Kidney (tissue), 14 donors: ENCODE data around the gene TTC7B. TPM values are rescaled to one million over a fixed set of nuclear protein-coding genes. Genes with fewer than 3 reads are reported as not detected.

Experiments
- DNase-seq, 5 donors: peaks; one replicate each; pipeline ENCODE4 v3.0.0-alpha.2; 2013 to 2020
- FAIRE-seq: peaks from 2 replicates; lab custom pipeline; 2012; peaks lifted over from hg19 to GRCh38; lab: Jason Lieb, UNC
- H3K27ac ChIP-seq, 2 donors: one replicate each; pipeline ENCODE4 v1.7.0; 2013; ENCODE audit warnings: low read depth in 2 of 2, low read length in 2 of 2, inconsistent platforms in 1 of 2
- H3K27me3 ChIP-seq: one replicate; pipeline ENCODE4 v1.7.1; 2013; ENCODE audit warnings: low read length, inconsistent platforms; ENCODE audit not compliant: control insufficient read depth, insufficient read depth
- H3K36me3 ChIP-seq, 3 donors: one replicate each; pipeline versions ENCODE4 v1.7.0 to v1.7.1; 2013; ENCODE audit warnings: low read length in 3 of 3, control low read depth in 1 of 3, inconsistent platforms in 1 of 3; ENCODE audit not compliant: insufficient read depth in 3 of 3, control insufficient read depth in 2 of 3
- H3K4me1 ChIP-seq, 3 donors: one replicate each; pipeline versions ENCODE4 v1.7.0 to v1.7.1; 2013; ENCODE audit warnings: low read length in 3 of 3, inconsistent platforms in 1 of 3, low read depth in 1 of 3; ENCODE audit not compliant: control insufficient read depth in 2 of 3, insufficient read depth in 2 of 3
- H3K4me3 ChIP-seq, 3 donors: one replicate each; pipeline versions ENCODE4 v1.7.0 to v1.8.1; 2013; ENCODE audit warnings: low read length in 3 of 3, control low read depth in 1 of 3, inconsistent platforms in 1 of 3
- H3K9ac ChIP-seq, 3 donors: one replicate each; pipeline versions ENCODE4 v1.7.0 to v1.7.1; 2013; ENCODE audit warnings: low read length in 3 of 3, control low read depth in 1 of 3, inconsistent platforms in 1 of 3
- H3K9me3 ChIP-seq, 3 donors: one replicate each; pipeline versions ENCODE4 v1.7.0 to v1.7.1; 2013; ENCODE audit warnings: low read length in 3 of 3, control low read depth in 1 of 3, inconsistent platforms in 1 of 3; ENCODE audit not compliant: control insufficient read depth in 2 of 3, insufficient read depth in 1 of 3
- CTCF ChIP-seq: IDR thresholded peaks from 3 replicates; pipeline ENCODE4 v1.5.1; 2012; ENCODE audit warnings: mild to moderate bottlenecking, moderate library complexity, borderline replicate concordance; ENCODE audit not compliant: insufficient read depth; ENCODE audit errors: extremely low read depth
- intact Hi-C: fragments of 100-400 bp; cut with DNase I; formaldehyde crosslinking; loops from one replicate; pipeline ENCODE4 v1.11.1; 2022
- polyA plus RNA-seq: library from polyadenylated mRNA; stranded (reverse); fragments of 350-450 nt; fragmentation: Illumina TruSeq; extraction: RNeasy Lipid Tissue Mini Kit (QIAGEN cat#74804); gene quantifications from one replicate; pipeline ENCODE4 v1.2.3, GENCODE V29; 2014; ENCODE audit warnings: low read depth, low replicate concordance; ENCODE audit not compliant: insufficient read depth
- total RNA-seq: library from RNA; stranded (reverse); fragmentation: NEBNext Ultra II Directional; extraction: Animal tissue kit (Norgen Biotek cat#: 25700); gene quantifications from one replicate; pipeline ENCODE4 v1.2.1, GENCODE V29; 2021
- donor health status: control.
- donor health status: control.
- donor health status: control.
- donor health status: control.
- donor health status: control.
- donor health status: DM: yes; HTN: yes; CAD: no.
- donor health status: Normal renal cell carcinoma (clear cell type).

The TTC7B gene
- total and polyA plus RNA-seq, 2 donors from 2014 or later, result 23.4 to 48.3 TPM

GRCh38 chr14:90820958-90821357 lies 4.7 kb upstream of the TTC7B start:
- Histone ChIP-seq H3K4me3 (no peak overlapping the region), H3K4me1 (peaks cover 0 to 5% (median 0%) of the 10 kb centered on the region in 3 donors), H3K36me3 (no peaks in the 10 kb centered on the region), H3K9me3 (peaks cover 0 to 12% (median 0%) of the 10 kb centered on the region in 3 donors), H3K27ac (no peak overlapping the region), H3K27me3 (no peaks in the 10 kb centered on the region), H3K9ac (no peak overlapping the region)
- DNase-seq (no peak), FAIRE-seq (no peak)
- intact Hi-C loops, result no loop called here
- no peak for TF ChIP-seq CTCF

- DNase-seq (peak in 2 of 5 donors; percentile 73 to 74), FAIRE-seq (no peak)
- no peaks in the 10 kb centered on the region for H3K27me3 ChIP-seq
- intact Hi-C loops, result no loop called here
- H3K4me3 ChIP-seq, result no peak overlapping the region
- peaks cover 0 to 12% (median 0%) of the 10 kb centered on the region in 3 donors for H3K9me3 ChIP-seq
- TF ChIP-seq CTCF, result no peak
- H3K36me3 ChIP-seq, result no peaks in the 10 kb centered on the region
- peaks cover 0 to 6% (median 4%) of the 10 kb centered on the region in 3 donors for H3K4me1 ChIP-seq
- H3K27ac ChIP-seq, result no peak overlapping the region
- no peak overlapping the region for H3K9ac ChIP-seq
These were observed 3.6 kb upstream of the TTC7B start for GRCh38 chr14:90819734-90820393.

- TF ChIP-seq CTCF, result no peak
- Histone ChIP-seq H3K9ac (no peak overlapping the region), H3K36me3 (no peaks in the 10 kb centered on the region), H3K4me3 (no peak overlapping the region), H3K4me1 (peaks cover 0 to 10% (median 9%) of the 10 kb centered on the region in 3 donors), H3K9me3 (peaks cover 0 to 6% (median 0%) of the 10 kb centered on the region in 3 donors), H3K27me3 (no peaks in the 10 kb centered on the region), H3K27ac (peak overlapping the region in 1 of 2 donors; percentile 23)
- intact Hi-C loops, result no loop called here
- no peak for FAIRE-seq
- DNase-seq, result no peak
These were observed 2.5 kb upstream of the TTC7B start for GRCh38 chr14:90818715-90819114.
